Heart left ventricle (tissue), 13 donors: ENCODE results near the gene GBP4.

ENCODE experiments used
- POLR2A ChIP-seq, 2 donors: fragments of 450-650 bp; IDR thresholded peaks; one replicate each; pipeline ENCODE4 v1.6.1; 2017; ENCODE audit warnings: antibody characterized with exemption in 2 of 2, mild to moderate bottlenecking in 2 of 2, moderate library complexity in 2 of 2
- TF ChIP-seq, protein P1 (sequence below), 12 donors: fragments of 200-600 bp; sonication (generic) in 4 of 12; IDR thresholded peaks; one replicate each; pipeline versions ENCODE4 v1.5.0 to v1.8.0; 2018 to 2022; ENCODE audit warnings: antibody characterized with exemption in 12 of 12, mild to moderate bottlenecking in 5 of 12
- donor health status: ischemic (EF 13 %, LVEDD 7.1; RV severe dilation, severe dysfunction).
- donor health status: DM: no; HTN: yes; CAD: no.
- donor health status: DM: no; HTN: no; CAD: no.
- donor health status: ischemic (EF 25% LVEDD 6.9; RV normal size, moderate dysfunction).
- donor health status: ischemic (EF 25% LVEDD 5.7; RV mildly dilated, moderate dysfunction).
- donor health status: ischemic (EF 35%, LVEDD 5.7; RV mildly dilated, moderate dysfunction).
- donor health status: nonischemic (EF 11% LVEDD 7.7; RV severe dilation, severe dysfunction).
- donor health status: DM: yes; HTN: yes; CAD: no.
- donor health status: PGD.
- donor health status: ischemic (EF 29% LVEDD 5.4; RV normal size, mild dysfunction).
- donor health status: nonischemic (EF 23%, LVEDD 6.1; RV moderate dilation, normal function).

DNA sequence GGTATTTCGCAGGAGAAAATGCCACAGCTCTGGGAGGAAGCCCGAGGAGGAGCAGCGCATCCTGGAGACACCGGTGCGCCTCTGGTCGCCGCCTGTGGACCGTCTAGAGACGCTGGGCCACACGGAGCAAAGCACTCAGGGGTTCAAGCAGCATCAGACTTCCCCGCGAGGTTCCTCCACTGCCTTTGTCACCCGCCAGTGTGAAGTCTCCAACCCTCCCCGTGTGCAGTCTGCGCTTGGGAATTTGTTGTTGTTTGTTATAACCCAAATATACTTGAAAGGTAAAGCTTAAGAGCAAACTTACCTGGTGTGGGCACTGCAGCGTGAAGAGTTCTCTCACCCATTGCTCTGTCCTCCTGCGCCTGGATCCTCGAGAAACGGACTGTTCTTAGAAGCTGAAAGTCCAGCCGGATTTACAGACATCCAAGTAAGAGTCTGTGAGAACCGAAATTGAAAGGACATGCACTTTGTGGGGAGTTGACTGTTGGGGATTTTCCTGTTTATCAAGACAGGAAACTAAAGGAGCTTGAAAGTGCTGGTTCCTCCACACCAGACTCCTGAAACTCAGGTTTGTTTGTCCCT, at the start of gene GBP4:
- TF ChIP-seq POLR2A (IDR thresholded peaks at IDR 0.05): no peak
- TF ChIP-seq, protein P1, sequence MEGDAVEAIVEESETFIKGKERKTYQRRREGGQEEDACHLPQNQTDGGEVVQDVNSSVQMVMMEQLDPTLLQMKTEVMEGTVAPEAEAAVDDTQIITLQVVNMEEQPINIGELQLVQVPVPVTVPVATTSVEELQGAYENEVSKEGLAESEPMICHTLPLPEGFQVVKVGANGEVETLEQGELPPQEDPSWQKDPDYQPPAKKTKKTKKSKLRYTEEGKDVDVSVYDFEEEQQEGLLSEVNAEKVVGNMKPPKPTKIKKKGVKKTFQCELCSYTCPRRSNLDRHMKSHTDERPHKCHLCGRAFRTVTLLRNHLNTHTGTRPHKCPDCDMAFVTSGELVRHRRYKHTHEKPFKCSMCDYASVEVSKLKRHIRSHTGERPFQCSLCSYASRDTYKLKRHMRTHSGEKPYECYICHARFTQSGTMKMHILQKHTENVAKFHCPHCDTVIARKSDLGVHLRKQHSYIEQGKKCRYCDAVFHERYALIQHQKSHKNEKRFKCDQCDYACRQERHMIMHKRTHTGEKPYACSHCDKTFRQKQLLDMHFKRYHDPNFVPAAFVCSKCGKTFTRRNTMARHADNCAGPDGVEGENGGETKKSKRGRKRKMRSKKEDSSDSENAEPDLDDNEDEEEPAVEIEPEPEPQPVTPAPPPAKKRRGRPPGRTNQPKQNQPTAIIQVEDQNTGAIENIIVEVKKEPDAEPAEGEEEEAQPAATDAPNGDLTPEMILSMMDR (IDR thresholded peaks at IDR 0.05): no peak
